ENCODE results near the gene TNRC6B. TPM values are rescaled to one million over a fixed set of nuclear protein-coding genes. Genes with fewer than 3 reads are reported as not detected.
A peak's percentile ranks its signal among the peaks of the same experiment; 100 is the strongest.

TNRC6B gene
- polyA plus RNA-seq, 3 donors: 7.2 to 16.5 (median 11.8) TPM

- WGBS (ENCODE audit: insufficient coverage): 100% methylated on average over 2 of the region's 7 CpGs
- Histone ChIP-seq H3K79me2 (ENCODE audit: insufficient read depth, low read length) (peaks cover 100% of the 10 kb centered on the region), H3K36me3 (replicated peaks in 1 of 2; ENCODE audit: control insufficient read depth in 1 of 2, insufficient read depth in 2 of 2, low read length in 2 of 2) (no peaks in the 10 kb centered on the region), H2AFZ (ENCODE audit: insufficient read depth, low read depth, low read length, poor library complexity, severe bottlenecking) (no peak overlapping the region), H3K4me2 (replicated peaks; ENCODE audit: extremely low read depth, low read length, poor library complexity, severe bottlenecking) (no peak overlapping the region), H3K4me3 (replicated peaks in 1 of 3; ENCODE audit: low read depth in 2 of 3, low read length in 3 of 3) (no peak overlapping the region), H3K27ac (ENCODE audit: low read depth in 1 of 2, low read length in 2 of 2) (no peak overlapping the region), H3K27me3 (ENCODE audit: control insufficient read depth in 2 of 2, insufficient read depth in 2 of 2, low read length in 2 of 2) (no peaks in the 10 kb centered on the region), H3K4me1 (ENCODE audit: control insufficient read depth in 1 of 2, insufficient read depth in 2 of 2, low read length in 2 of 2) (peaks cover 26 to 44% of the 10 kb centered on the region in 2 donors), H3K9ac (ENCODE audit: insufficient read depth, low read length, poor library complexity, severe bottlenecking) (no peak overlapping the region), H4K20me1 (ENCODE audit: insufficient read depth, low read length) (peaks cover 96% of the 10 kb centered on the region), H3K9me3 (replicated peaks in 1 of 2; ENCODE audit: control insufficient read depth in 1 of 2, insufficient read depth in 1 of 2, low read length in 2 of 2) (no peaks in the 10 kb centered on the region)
- no peaks in the 10 kb centered on the region for H3K9me3 Mint-ChIP-seq
- H3K27me3 Mint-ChIP-seq (ENCODE audit: low read depth in 3 of 3): no peaks in the 10 kb centered on the region
- H3K27ac Mint-ChIP-seq: peak overlapping the region in 1 of 7 donors; percentile 22
- H3K36me3 Mint-ChIP-seq: peaks cover 6 to 9% of the 10 kb centered on the region in 2 donors
- no peak for TF ChIP-seq CTCF (IDR thresholded peaks at IDR 0.05)
- intact Hi-C loops (cut with micrococcal nuclease): no loop called here
- H3K4me1 Mint-ChIP-seq: peaks cover 72% of the 10 kb centered on the region
- no peak for DNase-seq
- no peak overlapping the region for H3K4me3 Mint-ChIP-seq
These were observed 9.7 kb downstream of the TNRC6B start for GRCh38 chr22:40187389-40187788.

GRCh38 chr22:40189997-40190396 is 12.3 kb downstream of the TNRC6B start:
- intact Hi-C loops (cut with micrococcal nuclease): no loop called here
- Histone ChIP-seq H4K20me1 (ENCODE audit: insufficient read depth, low read length) (peaks cover 97% of the 10 kb centered on the region), H3K4me2 (replicated peaks; ENCODE audit: extremely low read depth, low read length, poor library complexity, severe bottlenecking) (no peak overlapping the region), H3K27me3 (ENCODE audit: control insufficient read depth in 2 of 2, insufficient read depth in 2 of 2, low read length in 2 of 2) (no peaks in the 10 kb centered on the region), H2AFZ (ENCODE audit: insufficient read depth, low read depth, low read length, poor library complexity, severe bottlenecking) (no peak overlapping the region), H3K9ac (ENCODE audit: insufficient read depth, low read length, poor library complexity, severe bottlenecking) (no peak overlapping the region), H3K79me2 (ENCODE audit: insufficient read depth, low read length) (peaks cover 100% of the 10 kb centered on the region), H3K4me1 (ENCODE audit: control insufficient read depth in 1 of 2, insufficient read depth in 2 of 2, low read length in 2 of 2) (peaks cover 23 to 37% of the 10 kb centered on the region in 2 donors), H3K36me3 (replicated peaks in 1 of 2; ENCODE audit: control insufficient read depth in 1 of 2, insufficient read depth in 2 of 2, low read length in 2 of 2) (no peaks in the 10 kb centered on the region), H3K9me3 (replicated peaks in 1 of 2; ENCODE audit: control insufficient read depth in 1 of 2, insufficient read depth in 1 of 2, low read length in 2 of 2) (no peaks in the 10 kb centered on the region), H3K4me3 (replicated peaks in 1 of 3; ENCODE audit: low read depth in 2 of 3, low read length in 3 of 3) (no peak overlapping the region), H3K27ac (ENCODE audit: low read depth in 1 of 2, low read length in 2 of 2) (peak overlapping the region in 1 of 2 donors; percentile 4)
- H3K27ac Mint-ChIP-seq: no peak overlapping the region
- WGBS (ENCODE audit: insufficient coverage): no CpG with 5 or more reads among the region's 1 CpG
- TF ChIP-seq CTCF (IDR thresholded peaks at IDR 0.05): no peak
- no peak overlapping the region for H3K4me3 Mint-ChIP-seq
- H3K9me3 Mint-ChIP-seq: peaks cover 0 to 1% (median 0%) of the 10 kb centered on the region in 7 donors
- H3K36me3 Mint-ChIP-seq: peaks cover 10 to 13% of the 10 kb centered on the region in 2 donors
- peaks cover 67% of the 10 kb centered on the region for H3K4me1 Mint-ChIP-seq
- no peak for DNase-seq
- H3K27me3 Mint-ChIP-seq (ENCODE audit: low read depth in 3 of 3): no peaks in the 10 kb centered on the region
